PC-3 (cell line): Measurements from ENCODE around the gene MRPS7.

Experiments
- CTCF ChIP-seq: fragments of 300-600 bp; sonication (generic); conservative IDR thresholded peaks from 2 replicates; pipeline ENCODE4 v1.5.1; 2017; ENCODE audit warnings: antibody characterized with exemption, low read depth, mild to moderate bottlenecking, low read length
- EZH2 ChIP-seq: fragments of 300-600 bp; sonication (generic); IDR thresholded peaks from one replicate; pipeline ENCODE4 v1.6.1; 2017; ENCODE audit warnings: antibody characterized with exemption, mild to moderate bottlenecking, low read length; ENCODE audit not compliant: unreplicated experiment

- no peak for TF ChIP-seq CTCF
- no peak for TF ChIP-seq EZH2
Observed at GRCh38 chr17:75273977-75274708, 12.5 kb downstream of the MRPS7 start.
